Fibroblast of skin of left biceps (primary cell): Measurements from ENCODE around the gene SEZ6L.

ENCODE experiments used
- DNase-seq, 2 experiments: peaks; one replicate each; pipeline ENCODE4 v3.0.0-alpha.2; 2013; ENCODE audit warnings: low read depth in 2 of 2

Gene SEZ6L

GRCh38 chr22:26298605-26299310 lies 129.5 kb downstream of the SEZ6L start:
- DNase-seq = no peak

- DNase-seq = no peak
Observed at GRCh38 chr22:26302726-26303125, 133.5 kb downstream of the SEZ6L start.

GRCh38 chr22:26303475-26303874 lies 134.2 kb downstream of the SEZ6L start:
- no peak for DNase-seq

- DNase-seq = no peak
Observed at GRCh38 chr22:26304730-26305129, 135.5 kb downstream of the SEZ6L start.

GRCh38 chr22:26308467-26308866 lies 139.2 kb downstream of the SEZ6L start:
- DNase-seq = no peak

GRCh38 chr22:26310616-26311015 lies 141.4 kb downstream of the SEZ6L start:
- DNase-seq = no peak

GRCh38 chr22:26313291-26313690 lies 144.0 kb downstream of the SEZ6L start:
- DNase-seq = no peak

- DNase-seq = no peak
Observed at GRCh38 chr22:26314171-26314570, 144.9 kb downstream of the SEZ6L start.

GRCh38 chr22:26314656-26315055 lies 145.4 kb downstream of the SEZ6L start:
- no peak for DNase-seq

GRCh38 chr22:26316732-26317285 lies 147.5 kb downstream of the SEZ6L start:
- DNase-seq = no peak

GRCh38 chr22:26318975-26319374 lies 149.7 kb downstream of the SEZ6L start:
- no peak for DNase-seq

GRCh38 chr22:26320447-26320846 lies 151.2 kb downstream of the SEZ6L start:
- DNase-seq = no peak

- peak; percentile 43 to 48 for DNase-seq
Observed at GRCh38 chr22:26321469-26321913, 152.2 kb downstream of the SEZ6L start.

- peak; percentile 83 for DNase-seq
Observed at GRCh38 chr22:26322179-26322905, 153.1 kb downstream of the SEZ6L start.

GRCh38 chr22:26323013-26323412 lies 153.8 kb downstream of the SEZ6L start:
- no peak for DNase-seq

GRCh38 chr22:26324150-26324549 lies 154.9 kb downstream of the SEZ6L start:
- DNase-seq = no peak

GRCh38 chr22:26325641-26326040 lies 156.4 kb downstream of the SEZ6L start:
- no peak for DNase-seq

- DNase-seq = no peak
Observed at GRCh38 chr22:26326803-26327202, 157.5 kb downstream of the SEZ6L start.

- no peak for DNase-seq
Observed at GRCh38 chr22:26327306-26327705, 158.0 kb downstream of the SEZ6L start.

- DNase-seq = no peak
Observed at GRCh38 chr22:26328221-26328620, 159.0 kb downstream of the SEZ6L start.

GRCh38 chr22:26330971-26331625 lies 161.8 kb downstream of the SEZ6L start:
- DNase-seq = no peak

GRCh38 chr22:26333088-26333800 lies 164.0 kb downstream of the SEZ6L start:
- no peak for DNase-seq
